NCI-H1694 treated with DMSO at 0.1 percent for 48 hours (cell line): ENCODE results near the gene COL5A1.
A peak's percentile ranks its signal among the peaks of the same experiment; 100 is the strongest.

Experiments
- DNase-seq: peaks from one replicate; lab custom pipeline; 2025; lab: John Stamatoyannopoulos, UW

The COL5A1 gene

DNA sequence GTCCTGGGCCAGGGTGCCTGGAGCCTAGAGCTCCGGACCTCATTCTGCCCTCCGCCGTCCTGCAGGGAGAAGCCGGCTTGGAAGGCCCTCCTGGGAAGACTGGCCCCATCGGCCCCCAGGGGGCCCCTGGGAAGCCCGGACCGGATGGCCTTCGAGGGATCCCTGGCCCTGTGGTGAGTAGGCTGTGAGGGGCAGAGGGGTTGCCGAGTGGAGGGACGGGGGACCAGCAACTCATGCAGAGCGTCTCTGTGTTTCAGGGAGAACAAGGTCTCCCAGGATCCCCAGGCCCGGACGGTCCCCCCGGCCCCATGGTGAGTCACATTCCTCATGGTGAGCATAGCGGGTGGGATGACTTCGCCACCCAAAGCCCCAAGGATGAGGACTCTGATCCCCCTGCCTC is 177.0 kb downstream of the COL5A1 start:
- DNase-seq, result no peak

DNA sequence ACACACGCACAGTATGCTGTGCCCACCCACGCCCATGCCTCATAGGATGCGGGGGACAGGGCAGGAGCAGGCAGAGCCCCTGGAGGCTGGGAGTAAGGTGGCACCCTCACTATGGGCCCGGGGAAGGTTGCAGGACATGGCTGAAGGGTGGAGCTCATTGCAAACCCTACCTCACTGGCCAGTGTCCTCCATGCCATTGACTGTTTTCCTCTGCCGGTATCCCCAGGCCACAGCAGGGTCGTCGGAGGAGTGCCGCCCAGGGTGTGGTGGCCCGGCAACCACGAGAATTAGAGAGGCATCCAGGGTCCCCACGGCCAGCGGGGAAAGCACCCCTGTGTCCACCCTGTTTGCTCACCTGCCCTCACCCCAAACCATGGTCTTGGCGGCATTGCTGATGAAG is 179.3 kb downstream of the COL5A1 start:
- DNase-seq, result no peak

- no peak for DNase-seq
Observed at GRCh38 chr9:134822541-134822940, 180.9 kb downstream of the COL5A1 start.

DNA sequence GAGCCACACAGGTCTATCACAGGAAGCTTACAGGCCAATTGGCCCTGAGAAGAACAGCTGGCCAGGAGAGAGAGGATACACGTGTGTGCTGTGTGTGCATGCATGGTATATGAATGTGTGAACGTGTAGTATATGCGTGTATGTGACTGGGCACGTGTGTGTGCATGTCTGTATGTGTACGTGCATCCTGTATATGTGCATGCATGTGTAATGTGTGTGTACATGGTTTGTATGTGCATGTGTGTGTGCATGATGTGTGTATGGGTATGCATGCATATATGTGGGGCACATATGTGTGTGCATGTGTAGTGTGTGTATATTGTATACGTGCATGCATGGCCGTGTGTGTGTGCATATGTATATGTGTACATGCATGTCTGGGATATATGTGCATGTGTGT is 182.0 kb downstream of the COL5A1 start:
- no peak for DNase-seq

DNA sequence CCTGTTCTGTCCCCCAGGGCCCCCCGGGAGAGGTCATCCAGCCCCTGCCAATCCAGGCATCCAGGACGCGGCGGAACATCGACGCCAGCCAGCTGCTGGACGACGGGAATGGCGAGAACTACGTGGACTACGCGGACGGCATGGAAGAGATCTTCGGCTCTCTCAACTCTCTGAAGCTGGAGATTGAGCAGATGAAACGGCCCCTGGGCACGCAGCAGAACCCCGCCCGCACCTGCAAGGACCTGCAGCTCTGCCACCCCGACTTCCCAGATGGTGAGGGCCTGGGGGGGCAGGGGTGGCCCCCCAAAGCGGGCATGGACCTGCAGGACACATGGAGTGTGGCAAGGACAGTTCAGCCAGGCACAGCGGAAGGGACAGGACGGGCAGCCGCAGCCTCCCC is 183.0 kb downstream of the COL5A1 start:
- no peak for DNase-seq

- no peak for DNase-seq
Observed at GRCh38 chr9:134825025-134825424, 183.4 kb downstream of the COL5A1 start.

GRCh38 chr9:134826336-134827285 is 185.0 kb downstream of the COL5A1 start:
- no peak for DNase-seq

DNA sequence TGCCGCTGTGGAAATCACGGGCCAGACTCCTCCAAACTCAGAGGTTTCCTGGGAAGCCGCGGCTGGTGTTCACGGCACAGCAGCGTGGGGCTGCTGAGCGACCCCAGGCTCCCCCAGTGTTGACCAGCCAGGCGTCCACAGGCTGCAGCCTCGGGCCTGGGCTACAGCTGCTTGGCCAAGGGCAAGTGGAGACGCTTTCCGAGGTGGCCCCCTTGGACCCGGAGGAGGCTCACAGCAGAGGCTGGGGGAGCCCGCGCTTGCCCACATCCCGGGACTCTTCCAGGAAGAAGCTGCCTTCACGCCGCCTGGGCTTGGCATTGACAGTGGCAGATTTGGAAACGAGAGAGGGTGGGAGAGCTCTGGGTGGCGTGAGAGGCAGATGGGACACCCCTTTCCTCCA is 186.0 kb downstream of the COL5A1 start:
- DNase-seq, result no peak

DNA sequence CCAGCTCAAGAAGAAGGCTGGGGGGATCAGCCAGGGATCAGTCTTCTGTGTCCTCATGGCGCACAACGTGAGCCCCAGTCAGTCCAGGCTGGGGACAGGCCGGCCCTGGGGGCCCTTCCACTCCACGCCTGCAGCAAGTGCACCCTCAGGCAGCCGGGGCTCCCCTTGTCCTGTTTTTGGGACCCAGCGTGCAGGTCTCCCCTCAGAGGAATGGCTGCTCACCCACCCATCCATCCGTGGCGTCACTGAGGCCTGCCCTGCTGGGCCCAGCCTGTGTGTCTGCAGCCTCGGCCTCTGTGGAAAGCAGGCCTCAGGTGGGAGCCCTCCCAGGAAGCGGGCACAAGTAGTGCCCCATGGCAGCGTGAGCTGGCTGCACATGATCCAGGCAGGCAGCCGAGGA is 186.4 kb downstream of the COL5A1 start:
- DNase-seq, result no peak

GRCh38 chr9:134828892-134829291 is 187.3 kb downstream of the COL5A1 start:
- no peak for DNase-seq

- no peak for DNase-seq
Observed at GRCh38 chr9:134829356-134829937, 187.8 kb downstream of the COL5A1 start.

DNA sequence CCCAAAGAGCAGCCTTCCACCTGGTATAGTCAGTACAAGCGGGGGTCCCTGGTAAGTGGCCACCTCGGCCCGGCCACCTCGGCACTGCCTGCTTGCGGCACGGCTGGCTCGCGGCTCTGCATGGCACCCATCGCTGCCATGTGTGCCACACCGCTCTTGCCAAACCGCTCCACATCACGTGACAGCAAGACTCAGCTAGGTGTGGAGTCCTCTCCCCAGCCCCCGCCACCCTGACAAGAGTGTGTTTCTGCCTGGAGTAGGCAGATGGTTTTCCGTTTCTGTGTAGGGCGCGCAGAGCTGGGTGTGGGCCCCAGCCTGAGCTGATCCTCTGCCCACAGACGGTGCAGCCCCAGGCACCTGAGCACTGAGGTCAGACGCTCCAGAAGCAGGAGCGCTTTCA is 188.5 kb downstream of the COL5A1 start:
- DNase-seq, result peak; percentile 61

DNA sequence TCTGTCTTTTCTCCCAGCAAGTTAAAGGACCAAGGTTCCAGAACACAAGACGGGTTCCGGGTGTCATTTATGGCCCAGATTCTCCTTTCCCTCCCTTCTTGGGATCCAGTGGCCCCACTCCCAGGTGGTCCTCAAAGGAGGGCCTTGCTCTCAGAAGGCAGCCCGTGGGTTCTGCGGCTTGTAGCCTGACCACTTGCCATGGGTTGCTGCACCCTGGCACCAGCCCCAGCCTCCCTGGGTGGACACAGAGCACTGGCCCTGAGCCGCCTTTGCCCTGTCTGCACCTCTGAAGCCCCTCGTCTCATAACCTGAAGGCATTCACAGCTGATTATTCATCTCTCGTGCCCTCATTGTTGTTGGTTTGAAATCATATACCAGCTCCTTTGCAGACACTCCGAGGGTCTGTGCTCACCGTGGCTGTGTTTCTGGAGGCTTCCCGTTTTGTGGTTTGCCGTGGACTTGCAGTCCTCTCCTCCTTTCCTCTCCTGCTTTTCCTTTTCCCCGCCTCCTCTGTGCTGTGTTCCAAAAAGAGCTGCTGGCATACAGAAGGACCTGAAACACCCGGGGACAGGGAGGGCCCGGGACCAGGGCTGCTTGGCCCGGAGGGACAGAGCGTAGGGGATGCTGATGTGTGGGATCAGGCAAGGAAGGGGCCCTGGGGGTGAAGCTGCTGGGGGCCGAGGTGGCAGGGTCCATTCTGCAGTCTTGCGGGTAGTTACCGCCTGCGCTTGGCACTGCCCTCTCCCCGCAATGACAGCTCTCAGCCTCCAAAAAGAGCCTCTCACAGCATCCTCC is 189.5 kb downstream of the COL5A1 start:
- peak; percentile 5 for DNase-seq

GRCh38 chr9:134832471-134832870 is 190.9 kb downstream of the COL5A1 start:
- DNase-seq, result no peak

DNA sequence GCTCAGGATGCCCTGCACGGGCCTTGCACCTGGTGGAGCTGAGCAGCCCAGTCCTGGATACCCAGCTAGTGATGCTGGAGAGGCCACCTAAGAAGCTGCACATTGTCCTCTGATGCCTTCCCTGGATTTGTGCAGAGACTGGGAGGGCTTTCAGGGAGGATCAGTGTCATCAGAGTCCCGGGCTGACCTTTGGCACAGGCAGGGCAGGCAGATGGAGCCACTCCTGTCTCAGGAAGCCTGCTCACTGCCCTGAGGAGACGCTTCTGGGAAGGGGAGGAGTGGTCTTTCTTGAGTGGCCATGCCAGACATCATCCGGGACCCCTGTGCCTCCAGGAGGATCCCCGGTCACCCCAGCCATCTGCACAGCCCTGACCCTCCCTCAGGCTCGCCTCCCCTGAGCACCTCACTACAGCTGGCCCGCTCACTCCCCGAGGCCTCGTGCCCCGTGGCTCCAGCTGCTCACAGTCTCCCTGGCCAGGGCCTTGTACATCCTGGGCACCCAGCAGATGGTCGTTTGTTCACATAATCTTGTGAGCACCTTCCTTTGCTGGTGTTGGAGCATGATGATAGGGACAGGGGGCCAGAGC is 191.8 kb downstream of the COL5A1 start:
- DNase-seq, result peak; percentile 16

- DNase-seq, result peak; percentile 72
Observed at GRCh38 chr9:134834217-134834956, 192.8 kb downstream of the COL5A1 start.

DNA sequence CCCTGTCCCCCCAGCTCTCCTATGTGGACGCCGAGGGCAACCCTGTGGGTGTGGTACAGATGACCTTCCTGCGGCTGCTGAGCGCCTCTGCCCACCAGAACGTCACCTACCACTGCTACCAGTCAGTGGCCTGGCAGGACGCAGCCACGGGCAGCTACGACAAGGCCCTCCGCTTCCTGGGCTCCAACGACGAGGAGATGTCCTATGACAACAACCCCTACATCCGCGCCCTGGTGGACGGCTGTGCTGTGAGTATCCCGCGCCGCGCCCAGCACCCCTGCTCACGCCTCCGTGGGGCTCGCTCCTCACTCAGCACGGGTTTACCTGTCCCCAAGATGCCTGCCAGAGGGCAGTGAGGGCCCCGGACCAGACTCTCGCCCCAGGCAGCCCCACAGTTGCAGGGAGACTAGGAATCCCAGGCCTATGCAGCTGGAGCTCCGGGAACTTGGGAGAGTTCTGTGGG is 193.4 kb downstream of the COL5A1 start:
- DNase-seq, result no peak

DNA sequence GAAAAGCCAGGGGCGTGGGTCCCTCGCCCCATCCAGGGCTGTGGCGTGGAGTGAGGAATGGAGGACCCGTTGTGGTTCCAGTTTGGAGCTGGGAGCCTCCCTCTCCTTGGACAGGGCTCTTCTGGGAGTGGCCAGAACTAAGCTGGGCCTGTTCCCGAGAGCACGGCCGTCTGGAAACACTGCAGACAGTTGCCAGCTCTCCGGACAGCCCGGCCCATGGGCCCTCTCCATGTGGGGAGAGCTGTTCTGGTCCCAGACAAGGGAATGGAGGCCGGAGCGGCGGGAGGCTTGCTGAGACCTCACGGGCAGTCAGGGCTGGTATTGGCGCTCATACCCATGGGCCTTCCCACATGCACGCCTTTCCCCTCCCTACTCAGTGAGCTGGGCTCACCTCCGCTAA is 193.8 kb downstream of the COL5A1 start:
- DNase-seq, result no peak

GRCh38 chr9:134835987-134836386 is 194.4 kb downstream of the COL5A1 start:
- no peak for DNase-seq

- DNase-seq, result no peak
Observed at GRCh38 chr9:134836406-134836970, 194.9 kb downstream of the COL5A1 start.

DNA sequence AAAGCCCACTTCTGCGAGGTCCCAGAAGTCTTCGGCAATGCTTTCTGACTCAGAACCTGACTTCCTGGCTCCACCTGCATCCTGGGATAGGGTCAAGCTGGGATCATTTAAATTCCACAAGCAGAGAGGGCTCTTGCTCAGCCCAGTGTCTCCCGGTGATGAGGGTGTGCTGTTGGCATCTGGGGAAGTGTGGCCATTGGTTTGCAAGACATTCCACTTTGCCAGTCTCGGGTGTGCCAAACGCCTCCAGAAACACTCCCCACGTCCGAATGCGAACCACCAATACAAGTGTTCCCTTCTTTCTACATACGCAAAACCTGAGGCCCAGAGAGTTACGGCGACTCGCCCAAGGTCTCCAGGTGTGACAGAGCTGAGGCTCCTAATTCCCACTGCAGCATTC is 195.9 kb downstream of the COL5A1 start:
- no peak for DNase-seq
